Measurements from ENCODE around the gene KPNA1.
"Not testable (repeated sequence)": the region's sequence is repeated elsewhere in the genome, so short reads cannot be mapped to it uniquely, and the experiment has no call there.

KPNA1 gene

DNA sequence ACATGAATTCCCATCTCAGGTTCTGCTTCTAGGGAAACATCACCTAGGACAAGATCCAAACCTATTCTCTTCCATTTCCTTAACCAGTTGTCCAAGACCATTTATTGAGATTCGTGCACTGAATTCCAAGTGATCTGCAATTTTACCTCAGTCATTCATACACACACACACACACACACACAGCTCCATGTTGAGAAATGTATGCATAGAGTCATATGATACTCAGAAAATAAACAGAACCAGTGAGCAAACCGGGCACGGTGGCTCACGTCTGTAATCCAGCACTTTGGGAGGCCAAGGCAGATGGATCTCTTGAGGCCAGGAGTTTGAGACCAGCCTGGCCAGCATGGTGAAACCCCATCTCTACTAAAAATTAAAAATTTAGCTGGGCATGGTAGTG lies 6.1 kb upstream of the KPNA1 start:
- no peak for DNase-seq

DNA sequence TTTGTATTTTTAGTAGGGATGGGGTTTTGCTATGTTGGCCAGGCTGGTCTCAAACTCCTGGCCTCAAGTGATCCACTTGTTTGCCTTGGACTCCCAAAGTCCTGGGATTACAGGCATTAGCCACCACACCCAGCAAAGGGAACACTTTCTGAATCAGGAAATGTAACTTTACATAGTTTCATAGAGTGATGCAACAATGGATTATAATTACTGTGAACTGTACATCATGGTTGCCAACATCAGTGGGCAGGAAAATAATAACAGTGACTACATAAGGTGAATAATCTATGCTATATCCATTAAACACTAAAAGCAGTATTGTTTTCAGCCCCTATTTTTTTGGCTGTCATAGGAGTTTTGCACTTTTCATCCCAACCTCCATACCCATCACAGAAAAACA lies 5.0 kb upstream of the KPNA1 start:
- DNase-seq = no peak

DNA sequence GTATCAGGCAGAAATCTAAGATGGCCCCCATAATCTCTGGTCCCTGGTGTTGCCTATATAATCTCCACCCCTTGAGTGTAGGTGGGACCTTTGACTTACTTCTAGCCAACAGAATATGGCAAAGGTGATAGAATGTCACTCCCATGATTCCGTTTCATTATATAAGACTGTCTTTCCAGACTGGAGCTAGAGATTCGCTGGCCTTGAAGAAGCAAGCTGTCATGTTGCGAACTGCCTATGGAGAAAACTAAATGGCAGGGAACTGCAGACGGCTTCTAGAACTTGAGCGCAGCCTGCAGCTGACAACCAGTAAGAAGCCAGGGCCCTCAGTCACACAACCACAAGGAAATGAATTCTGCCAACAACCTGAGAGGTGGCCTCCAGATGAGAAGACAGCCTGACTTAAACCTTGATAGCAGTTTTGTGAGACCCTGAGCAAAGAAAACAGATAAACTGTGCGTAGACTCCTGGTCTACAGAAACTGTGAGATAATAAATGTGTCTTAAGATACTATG lies 2.2 kb upstream of the KPNA1 start:
- no peak for DNase-seq

DNA sequence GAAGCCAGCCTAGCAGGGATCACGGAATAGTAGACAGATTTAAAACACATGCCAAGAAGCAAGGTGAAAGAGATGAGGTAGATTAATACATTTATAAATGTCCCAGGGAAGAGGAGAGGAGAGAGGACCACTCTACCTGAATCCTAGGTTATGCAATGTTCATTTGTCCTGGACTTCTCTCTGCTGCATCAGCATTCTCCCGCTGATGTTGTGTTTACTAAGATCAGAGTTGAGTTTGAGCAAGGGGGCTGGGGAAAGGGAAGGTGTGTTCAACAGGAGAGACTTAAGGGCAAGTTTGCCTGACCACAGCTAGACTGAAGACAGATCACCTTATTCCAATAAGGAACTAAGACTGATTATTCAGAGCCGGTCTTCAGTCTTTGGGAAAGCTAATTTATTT lies 1.1 kb upstream of the KPNA1 start:
- DNase-seq = no peak

DNA sequence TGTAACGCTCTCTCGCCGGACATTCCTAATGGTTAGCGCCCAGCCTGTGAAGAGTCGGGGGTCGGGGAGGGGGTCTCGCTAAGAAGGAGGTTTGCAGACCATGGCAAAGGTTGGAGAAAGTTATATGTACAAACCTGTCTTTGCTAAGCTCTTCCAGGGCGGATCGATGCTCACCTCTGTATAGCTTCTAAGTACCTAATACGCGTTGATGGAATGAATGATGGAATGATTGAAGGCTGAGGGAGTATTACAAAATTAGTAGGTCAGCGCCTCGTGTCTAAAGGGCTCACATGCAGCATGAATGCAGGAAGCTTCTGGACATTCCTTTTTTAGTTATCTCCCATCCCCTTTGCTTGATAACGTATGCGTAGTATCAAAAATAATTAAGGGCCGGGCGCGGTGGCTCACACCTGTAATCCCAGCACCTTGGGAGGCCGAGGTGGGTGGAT lies 305 bp upstream of the KPNA1 start:
- DNase-seq = no peak

DNA sequence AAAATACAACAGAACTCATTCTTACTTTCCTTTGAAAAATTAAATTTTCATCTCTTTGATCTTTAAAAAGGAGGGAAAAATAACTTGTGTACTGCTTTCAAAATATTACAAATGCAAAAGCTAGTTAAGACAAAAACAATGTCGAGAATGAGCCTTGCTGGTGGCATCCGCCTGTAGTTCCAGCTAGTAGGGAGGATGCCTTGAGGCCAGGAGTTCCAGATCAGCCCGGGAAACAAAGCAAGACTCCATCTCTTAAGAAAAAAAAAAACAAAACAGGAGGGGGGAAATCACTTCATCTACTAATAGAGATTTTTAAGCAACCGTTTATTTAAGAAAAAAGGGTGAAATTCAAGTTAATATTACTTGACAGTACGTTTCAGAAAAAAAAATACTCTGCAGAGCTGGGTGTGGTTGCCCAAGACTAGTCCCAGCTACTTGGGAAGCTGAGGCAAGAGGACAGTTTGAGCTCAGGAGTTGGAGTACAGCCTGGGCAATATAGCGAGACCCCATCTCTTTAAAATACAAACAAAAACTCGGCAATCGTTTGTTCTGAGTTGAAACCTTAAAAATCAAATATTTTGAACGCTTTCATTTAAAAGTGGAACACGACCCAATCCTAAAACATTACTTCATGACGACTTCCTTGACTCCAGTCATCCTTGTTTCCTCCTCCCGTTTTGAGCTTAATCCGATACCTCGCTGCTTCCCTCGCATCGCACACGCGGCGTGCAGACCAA lies 1.2 kb downstream of the KPNA1 start:
- DNase-seq = no peak

DNA sequence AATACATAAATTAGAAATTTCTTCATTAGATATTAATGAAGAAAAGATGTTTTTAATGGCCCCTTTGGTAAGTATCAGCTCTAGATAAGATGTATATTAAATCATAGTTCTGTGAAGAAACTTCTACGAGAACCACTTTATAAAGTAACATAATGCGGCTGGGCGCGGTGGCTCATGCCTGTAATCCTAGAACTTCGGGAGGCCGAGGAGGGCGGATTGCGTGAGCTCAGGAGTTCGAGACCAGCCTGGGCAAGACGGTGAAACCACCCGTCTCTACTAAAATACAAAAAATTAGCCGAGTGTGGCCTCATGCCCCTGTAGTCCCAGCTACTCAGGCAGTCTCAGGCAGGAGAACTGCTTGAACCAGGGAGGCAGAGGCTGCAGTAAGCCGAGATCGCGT lies 2.5 kb downstream of the KPNA1 start:
- no peak for DNase-seq

DNA sequence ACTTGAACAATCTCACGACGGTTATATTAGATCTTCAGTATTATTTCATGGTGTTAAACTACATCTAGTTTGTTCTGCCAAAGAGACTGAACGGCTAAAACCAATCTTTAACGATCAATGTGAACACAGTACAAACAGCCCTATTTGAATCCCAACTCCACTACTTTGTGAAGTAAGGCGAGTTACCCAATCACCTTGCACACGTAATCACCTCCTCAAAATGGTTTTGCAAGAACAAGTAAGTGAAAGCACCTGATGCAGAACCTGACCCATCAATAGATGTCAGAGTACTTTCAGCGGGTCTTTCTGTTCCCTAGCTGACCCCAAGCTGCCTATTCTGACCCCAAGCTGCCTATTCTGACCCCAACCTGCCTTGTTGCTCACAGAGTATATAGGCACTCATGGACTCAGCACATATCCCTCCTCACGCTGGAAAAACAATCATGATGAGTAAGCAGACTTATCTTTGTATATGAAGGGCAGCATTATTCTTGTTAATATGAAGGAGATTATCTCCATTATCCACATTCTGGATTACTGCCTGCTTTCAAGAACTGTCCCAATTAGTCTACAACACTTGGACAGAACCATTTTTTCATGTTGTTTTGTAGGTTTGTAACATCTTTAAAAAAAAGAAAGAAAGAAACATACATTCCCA lies 3.7 kb downstream of the KPNA1 start:
- no peak for DNase-seq

DNA sequence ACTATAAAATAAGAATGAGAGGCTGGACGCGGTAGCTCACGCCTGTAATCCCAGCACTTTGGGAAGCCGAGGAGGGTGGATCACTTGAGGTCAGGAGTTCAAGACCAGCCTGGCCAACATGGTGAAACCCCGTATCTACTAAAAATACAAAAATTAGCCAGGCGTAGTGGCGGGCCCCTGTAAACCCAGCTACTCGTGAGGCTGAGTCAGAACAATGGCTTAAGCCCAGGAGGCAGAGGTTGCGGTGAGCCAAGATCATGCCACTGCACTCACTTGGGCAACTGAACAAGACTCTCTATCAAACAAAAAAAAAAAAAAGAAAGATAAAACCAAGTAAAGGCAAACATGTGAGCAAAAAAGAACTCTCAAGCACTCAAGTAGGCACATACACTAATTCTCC lies 5.8 kb downstream of the KPNA1 start:
- DNase-seq = not testable (repeated sequence)

DNA sequence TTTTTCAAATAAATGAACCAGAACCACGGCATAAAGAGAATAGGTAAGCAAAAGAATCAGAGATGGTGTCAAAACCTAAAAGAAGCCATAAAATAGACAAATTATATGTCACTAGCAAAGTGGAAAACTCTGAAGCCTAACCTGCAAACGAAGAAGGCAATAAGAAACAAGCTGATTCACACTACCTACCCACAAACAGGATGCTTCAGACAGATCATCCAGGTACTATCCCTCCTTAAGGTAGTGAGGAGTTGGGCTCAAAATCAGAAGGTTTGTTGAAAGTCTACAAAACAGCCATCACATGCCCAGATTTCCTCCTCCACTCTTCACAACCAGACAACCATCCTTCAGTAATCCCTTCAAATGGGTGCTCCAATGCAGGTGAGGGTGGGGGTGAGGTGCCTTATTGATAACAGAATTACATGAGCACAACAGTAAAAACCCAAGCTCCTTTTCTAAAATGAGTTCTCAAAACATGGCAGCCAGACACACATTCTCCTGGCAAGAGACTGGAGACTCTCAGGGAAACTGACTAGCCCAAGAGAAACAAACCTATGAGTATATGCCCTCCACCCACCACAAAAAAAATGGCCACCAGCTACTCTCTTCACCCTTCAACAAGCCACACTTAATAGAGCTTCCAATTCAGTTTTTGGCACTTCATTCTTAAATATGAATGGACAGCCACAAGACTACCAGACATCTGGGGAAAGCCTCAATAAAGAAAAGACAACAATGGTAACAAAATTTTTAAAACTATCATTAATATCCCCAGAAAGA lies 6.4 kb downstream of the KPNA1 start:
- DNase-seq = no peak

DNA sequence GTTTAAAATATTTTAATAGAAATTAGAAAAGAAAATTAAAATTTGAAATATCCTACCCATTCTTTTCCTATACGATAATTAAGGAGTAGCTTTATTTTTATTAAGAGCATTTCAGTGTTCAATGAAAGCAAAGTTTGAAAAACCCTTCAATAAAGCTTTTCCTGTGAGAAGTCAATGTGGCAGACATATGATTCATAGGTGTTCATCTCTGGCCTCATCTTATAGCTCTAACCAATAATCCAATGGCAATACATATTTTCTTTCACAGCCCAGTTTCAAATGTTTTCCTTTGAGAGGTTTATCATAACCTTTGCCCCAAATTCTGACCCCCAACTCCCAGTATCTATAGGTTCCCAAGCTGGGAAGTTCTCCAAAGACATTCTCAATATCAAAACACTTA lies 8.3 kb downstream of the KPNA1 start:
- DNase-seq = no peak

DNA sequence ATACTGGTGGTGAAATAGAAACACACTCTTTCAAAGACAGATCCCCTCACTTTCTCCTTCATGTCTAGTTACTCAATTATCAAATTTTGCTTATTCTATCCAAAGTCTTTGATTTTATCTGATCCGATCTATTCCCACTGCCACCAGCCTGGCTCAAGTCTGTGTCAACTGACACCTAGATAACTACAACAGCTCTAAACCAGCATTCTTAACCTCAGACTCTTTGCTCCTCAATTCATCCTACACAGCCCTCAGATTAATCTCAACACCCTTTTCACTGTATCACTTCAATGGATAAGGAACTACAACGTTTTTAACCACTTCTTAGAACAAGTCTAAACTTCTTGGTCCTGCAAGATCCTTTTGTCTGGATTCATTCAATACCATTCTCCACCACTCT lies 9.1 kb downstream of the KPNA1 start:
- DNase-seq = no peak

DNA sequence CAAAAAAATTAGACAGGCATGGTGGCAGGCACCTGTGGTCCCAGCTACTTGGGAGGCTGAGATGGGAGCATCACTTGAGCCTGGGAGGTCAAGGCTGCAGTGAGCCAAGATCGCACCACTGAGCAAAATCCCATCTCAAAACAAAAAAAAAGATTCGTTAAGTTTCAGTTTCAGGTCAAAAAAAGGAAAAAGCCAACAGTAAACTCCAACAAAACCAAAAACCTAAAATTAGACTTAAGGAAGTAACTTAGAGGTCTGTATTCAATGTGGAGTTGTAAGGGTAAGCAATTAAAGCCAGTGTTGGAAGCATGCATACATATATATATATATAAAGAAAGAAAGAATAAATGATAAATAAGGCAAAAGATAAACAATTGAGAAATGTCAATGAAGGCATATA lies 11.8 kb downstream of the KPNA1 start:
- no peak for DNase-seq

DNA sequence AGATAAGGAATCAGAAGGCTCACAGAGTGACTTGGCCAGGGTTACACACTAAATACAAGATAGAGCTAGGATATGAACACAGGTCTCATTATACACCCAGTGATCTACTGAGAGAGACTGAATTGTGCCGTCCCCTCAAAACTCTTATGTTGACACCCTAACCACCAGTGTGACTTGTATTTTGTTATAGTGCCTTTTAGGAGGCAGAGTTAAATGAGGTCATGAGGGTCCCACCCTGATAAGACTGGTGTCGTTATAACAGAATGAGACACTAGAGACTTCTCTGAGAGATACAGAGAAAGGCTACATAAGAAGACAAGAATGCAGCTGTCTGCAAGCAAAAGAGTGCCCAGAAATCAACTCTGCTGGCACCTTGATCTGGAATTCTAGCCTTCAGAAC lies 12.6 kb downstream of the KPNA1 start:
- DNase-seq = no peak

DNA sequence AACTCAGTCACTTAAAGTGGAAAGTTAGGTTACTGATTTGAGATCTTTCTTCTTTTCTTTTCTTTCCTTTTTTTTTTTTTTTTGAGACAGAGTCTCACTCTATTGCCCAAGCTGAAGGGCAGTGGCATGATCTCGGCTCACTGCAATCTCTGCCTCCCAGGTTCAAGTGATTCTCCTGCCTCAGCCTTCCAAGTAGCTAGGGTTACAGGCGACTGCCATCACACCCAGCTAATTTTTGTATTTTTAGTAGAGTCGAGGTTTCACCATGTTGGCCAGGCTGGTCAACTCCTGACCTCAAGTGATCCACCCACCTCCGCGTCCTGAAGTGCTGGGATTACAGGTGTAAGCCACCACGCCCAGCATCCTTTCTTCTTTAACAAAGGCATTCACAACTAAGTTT lies 13.8 kb downstream of the KPNA1 start:
- not testable (repeated sequence) for DNase-seq

DNA sequence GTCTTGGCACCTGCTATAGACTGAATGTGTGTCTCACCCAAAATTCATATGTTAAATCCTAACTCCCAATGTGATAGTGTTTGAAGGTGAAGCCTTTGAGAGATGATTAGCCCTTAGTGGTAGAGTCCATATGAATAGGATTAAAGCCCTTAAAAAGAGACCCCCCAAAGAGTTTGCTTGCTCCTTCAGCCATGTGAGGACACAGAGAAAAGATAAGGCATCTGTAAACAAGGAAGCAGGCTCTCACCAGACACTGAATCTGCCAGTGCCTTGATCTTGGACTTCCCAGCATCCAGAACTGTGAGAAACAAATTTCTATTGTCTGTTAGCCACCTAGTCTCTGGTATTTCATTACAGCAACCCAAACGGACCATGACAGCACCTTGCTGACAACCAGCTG lies 16.6 kb downstream of the KPNA1 start:
- DNase-seq = no peak

DNA sequence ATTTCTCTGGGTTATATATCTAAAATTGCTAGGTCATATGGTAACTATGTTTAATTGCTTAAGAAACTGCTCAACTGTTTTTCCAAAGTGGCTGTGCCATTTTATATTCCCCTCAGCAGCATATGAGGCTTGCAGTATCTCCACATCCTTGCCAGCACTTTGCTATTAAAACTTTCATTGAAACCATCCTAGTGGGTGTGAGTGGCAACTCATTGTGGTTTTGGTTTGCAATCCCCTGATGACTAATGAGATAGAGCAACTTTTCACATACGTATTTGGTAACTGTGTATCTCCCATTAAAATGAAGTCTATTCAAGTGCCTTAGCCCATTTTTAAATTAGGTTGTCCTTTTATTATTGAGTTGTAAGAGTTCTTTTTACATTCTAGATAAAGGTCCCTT lies 17.3 kb downstream of the KPNA1 start:
- no peak for DNase-seq

DNA sequence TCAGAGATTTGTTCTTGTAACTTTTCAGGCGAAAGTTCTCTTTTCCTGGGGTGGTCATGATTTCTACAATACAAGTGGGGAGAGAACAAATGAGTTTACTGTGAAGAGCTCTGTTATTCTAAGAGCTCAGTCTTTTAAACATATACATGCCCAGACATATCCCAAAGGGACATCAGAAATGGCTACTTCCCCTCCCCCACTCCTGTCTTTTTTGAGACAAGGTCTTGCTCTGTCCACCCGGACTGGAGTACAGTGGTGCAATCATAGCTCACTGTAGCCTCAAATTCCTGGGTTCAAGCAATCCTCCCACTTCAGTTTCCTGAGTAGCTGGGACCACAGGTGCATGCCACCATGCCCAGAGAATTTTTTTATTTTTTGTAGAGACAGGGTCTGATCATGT lies 18.2 kb downstream of the KPNA1 start:
- no peak for DNase-seq

DNA sequence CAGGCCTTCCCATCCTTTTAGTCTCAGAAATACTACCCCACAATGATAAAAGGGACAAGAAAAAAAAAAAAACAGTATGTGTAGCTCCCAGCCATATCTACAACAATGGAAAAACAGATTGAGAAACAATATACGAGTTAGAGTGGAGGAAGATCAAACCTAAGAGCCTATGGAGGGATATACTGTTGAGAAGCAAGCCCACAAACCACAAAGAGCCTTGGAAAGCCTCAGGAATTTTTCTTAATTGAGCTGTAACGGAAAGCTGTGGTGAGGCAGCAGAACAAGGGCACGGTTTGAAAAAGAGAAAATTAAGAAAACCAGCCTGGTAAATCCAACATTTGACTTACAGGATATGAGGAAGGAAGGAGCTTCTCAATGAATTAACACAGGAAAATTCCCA lies 21.4 kb downstream of the KPNA1 start:
- DNase-seq = no peak

DNA sequence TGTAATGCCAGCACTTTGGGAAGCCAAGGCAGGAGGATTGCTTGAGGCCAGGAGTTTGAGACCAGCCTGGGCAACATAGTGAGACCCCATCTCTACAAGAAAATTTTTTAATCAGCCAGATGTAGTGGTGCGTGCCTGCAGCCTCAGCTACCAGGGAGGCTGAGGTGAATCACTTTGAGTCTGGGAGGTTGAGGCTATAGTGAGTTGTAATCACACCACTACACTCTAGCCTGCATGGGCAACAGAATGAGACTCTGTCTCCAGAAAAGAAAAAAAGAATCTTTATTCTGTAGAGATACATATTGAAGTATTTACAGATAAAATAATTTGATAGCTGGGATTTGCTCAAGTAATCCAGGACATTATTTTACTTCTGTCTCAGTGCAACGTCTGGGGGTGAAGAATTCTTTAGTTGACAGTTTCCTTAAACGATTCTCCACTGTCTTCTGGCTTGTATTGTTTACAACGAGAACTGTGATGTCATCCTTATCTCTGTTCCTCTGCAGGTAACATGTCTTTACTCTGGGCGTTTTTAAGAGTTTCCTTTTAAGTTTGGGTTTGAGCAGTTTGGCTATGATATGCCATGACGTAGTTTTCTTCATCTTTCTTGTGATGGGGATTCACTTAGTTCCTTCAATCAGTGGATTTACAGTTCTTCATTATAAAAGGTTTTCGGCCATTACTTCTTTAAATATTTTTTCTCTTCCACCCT lies 26.3 kb downstream of the KPNA1 start:
- no peak for DNase-seq

DNA sequence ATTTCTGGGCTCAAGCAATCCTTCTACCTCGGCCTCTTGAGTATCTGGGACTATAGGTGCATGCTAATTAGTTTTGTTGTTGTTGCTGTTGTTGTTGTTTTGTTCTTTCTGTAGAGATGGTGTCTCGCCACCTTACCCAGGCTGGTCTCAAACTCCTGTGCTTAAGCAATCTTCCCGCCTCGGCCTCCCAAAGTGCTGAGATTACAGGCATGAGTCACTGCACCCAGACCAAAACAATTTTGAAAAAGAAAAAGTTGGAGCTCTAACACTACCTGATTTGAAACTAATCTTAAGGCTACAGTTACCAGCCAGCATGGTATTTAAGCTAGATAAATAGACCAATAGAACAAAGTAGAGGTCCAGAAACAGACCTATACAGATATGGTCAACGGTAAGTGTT lies 29.8 kb downstream of the KPNA1 start:
- DNase-seq = no peak

DNA sequence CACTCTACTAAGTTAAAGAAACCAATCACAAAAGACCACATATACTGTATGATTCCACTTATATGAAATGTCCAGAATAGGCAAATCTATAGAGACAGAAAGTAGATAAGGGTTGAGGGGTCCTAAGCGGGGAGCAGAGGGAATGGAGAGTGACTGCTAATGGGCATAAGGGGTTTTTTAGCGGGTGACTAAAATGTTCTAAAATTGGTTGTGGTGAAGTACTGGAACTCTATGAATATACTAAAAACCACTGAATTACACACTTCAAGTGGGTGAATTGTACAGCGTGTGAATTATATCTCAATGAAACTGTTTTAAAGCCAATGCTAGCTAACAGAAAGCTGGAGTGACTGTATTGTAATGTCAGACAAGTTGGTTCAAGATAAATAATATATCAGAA lies 33.3 kb downstream of the KPNA1 start:
- no peak for DNase-seq

Measured in nucleus accumbens (tissue), 56 donors.